IPS DF 4.7 (cell line): ENCODE data around the gene MRTFB.
"Not testable (repeated sequence)": the region's sequence is repeated elsewhere in the genome, so short reads cannot be mapped to it uniquely, and the experiment has no call there.

Experiments
- DNase-seq: peaks from one replicate; pipeline ENCODE4 v3.0.0-alpha.2; 2013; ENCODE audit warnings: low spot score; ENCODE audit errors: extremely low read depth

Gene MRTFB

DNA sequence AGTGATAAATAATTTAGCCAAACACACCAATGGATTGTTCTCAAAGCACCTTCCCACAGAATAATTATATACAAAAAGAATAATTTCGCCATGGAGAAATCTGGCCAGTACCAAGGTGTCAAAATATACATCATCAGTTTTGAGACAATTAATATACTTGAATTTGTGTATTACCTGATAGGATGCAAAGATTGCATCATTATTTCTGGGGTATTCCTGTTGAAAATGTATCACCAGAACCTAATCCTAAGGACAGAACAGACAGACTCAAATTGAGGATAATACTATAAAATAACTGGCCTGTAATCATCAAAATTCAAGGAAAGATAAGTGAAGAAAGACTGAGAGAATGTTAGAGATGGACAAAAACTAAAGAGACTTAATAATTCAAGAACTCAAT lies 111.9 kb downstream of the MRTFB start:
- no peak for DNase-seq

DNA sequence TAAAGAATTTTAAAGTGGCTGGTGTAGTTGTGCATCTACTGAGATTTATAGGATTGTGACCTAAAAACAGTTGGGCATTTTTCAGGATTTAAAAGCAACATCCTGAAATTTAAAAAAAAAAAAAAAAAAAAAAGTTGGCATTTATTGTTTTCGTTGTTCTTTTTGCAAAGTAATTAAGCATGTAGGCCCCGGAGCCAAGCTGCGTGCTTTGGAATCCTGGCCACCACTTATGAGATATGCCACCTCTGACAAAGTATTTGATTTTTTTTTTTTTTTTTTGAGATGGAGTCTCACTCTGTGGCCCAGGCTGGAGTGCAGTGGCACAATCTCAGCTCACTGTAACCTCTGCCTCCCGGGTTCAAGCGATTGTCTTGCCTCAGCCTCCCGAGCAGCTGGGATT lies 112.8 kb downstream of the MRTFB start:
- DNase-seq: not testable (repeated sequence)

DNA sequence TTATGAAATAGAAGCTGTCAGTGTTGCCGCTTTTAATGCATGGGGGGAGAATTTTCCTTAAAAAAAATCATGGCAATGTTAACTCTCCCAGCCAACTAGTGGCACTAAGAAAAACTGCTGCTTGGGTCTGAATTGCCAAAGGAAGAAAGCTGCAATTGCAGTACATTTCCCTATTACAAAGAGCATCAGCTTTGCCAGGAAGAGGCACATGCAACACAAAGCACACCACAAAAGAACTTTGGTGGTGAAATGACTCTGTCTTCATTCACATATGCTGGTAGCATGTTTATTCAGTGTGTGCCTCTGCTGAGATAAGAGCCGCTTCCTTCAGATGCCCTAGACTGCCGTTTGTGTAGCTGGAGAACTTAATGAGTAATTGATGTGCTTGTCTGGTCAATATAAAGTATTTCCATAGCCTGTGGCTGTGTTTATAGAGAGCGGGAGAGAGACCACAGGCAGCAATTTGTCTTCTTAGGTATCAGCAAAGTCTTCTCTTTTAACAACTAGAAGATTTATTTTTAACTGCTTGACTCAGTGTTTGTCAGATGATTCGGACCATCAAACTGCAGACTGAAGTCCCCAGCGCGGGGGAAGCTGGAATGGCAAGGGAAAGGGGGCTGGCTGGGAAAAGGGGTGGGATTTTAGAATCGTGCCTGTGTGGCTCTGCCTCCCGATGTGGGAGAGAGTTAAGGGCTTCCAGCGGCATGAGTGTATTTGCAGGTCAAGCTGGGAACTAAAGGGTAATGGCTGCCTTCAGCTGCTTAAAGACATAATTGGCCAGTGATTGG lies 115.1 kb downstream of the MRTFB start:
- DNase-seq: no peak

DNA sequence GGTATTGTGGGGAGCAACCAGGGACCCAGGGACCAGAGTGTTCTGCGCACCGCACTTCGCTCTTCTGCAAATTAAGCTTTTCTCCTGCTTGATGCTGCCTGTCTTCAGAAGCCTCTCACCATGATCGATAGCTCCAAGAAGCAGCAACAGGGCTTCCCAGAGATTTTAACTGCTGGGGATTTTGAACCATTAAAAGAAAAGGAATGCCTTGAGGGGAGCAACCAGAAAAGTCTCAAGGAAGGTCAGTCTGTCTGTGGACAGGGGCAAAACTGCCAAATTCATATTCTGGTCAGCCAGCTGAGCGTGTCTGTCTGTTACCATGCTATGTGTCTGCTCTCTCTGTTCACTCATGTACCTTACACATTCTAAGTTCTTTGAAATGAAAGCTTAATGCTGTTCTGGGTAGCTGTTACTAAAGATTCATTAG lies 115.7 kb downstream of the MRTFB start:
- no peak for DNase-seq

DNA sequence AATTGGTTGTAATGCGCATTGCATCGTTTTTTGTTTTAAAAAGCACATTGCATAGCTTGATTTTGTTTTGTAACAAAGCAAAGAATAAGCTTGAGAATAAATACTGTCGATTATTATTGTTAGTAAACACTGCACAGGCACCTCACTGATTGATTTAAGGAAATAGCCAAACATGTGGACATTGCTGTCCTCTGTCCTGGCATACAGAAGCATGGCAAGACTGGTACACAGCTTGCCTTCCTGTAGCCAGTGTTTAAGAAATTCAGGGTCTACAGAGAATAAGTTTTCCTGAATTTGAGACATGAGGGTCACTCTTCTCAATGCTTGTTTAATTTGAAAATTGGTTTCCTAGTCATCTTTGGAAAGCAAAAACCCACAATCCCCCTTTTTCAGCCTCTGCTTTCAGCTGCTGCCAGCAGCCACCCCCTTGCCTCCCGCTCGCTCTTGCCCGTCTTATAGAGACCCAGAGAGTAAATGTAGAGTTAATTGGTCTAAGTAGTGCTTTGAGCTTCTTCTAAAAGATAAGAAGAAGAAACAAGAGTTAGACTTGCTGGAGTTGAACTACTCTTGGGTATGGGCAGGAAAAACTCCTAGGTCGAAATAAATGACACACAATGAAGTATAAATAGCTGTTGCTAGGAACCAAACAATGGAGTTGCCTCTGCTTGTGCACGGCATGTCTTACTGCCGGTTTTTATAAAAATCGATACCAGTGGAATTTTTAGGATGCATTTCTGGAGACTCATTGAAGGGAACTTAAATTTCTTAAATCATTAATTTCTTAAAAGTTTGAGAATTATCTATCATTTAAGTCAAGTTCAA lies 116.6 kb downstream of the MRTFB start:
- no peak for DNase-seq

DNA sequence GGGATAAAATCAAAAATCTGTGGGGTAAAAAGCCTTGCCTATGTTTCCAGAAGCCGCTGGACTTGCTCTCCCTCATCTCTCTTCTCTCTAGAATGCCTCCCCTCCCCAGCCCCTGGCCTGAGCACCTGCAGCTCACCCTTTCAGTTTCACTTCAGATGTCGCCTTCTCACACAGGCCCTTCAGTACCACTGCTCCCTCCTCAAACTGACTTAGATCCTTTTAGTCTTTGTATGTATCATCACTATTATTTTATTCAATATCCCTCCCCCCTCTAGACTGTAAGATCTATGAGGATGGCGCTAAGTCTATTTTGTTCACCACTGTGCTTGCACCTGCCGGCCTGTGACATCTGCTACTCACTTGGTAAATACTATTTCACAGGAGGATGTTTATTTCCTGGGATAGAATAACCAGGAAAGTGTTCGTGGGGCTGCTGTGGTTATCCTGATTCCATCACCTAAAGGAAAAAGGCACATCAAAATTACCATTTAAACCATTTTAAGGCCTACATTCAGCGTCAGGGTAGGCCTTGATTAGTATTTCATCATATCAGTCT lies 122.3 kb downstream of the MRTFB start:
- no peak for DNase-seq

DNA sequence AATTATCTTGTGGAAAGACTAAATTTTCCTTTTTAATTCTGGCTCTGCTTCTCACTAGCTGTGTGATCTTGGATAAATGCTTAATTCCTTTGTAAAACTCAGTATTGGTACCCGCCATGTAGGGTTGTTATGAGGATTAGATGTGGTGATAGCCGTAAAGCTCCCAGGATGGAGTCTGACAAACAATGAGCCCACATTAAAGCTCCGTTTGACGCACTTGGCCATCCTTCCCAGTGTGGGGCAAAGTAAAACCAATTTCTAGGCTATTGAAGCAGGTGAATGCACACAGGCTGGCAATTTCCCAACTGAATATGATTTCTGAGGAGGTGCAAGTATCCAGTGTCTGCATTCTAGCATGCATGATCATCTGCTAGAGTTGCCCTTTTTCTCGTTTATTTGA lies 123.6 kb downstream of the MRTFB start:
- no peak for DNase-seq

DNA sequence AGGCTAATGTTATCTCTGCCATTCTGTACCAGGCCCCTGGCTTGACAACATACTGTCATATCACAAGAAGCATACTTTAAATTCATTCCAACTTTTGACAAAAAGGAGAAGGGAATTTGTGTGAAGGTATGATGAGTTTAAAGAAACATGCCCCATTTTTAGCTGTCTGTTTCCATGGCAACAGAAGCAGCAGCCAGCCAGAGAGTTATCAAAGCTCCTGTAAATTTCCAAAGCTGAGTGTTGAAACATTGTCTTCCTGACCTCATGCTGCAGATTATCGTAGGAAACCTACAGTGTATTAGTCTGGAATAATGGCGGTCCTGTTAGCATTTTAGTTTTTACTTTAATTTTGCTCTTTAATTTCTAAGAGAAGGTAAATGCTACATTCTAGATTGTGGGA lies 124.9 kb downstream of the MRTFB start:
- DNase-seq: no peak

DNA sequence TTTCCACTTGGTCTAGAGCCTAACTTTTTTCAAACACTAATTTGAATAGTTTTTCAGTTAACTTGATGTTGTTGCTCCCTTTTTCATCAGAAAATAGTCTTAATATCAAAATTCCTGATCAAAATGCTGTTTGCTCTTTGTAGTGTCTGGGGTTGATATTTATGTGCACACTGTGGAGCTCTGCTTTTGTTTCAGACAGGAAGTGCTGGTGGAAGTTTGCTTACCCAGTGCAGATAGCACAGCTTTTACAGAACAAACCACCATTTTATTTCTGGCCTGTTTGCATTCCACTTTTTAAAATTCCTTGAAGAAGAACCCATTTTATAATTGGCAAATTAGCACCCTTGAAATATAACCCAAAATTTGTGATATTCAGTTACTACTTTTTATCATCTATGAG lies 125.4 kb downstream of the MRTFB start:
- DNase-seq: no peak

DNA sequence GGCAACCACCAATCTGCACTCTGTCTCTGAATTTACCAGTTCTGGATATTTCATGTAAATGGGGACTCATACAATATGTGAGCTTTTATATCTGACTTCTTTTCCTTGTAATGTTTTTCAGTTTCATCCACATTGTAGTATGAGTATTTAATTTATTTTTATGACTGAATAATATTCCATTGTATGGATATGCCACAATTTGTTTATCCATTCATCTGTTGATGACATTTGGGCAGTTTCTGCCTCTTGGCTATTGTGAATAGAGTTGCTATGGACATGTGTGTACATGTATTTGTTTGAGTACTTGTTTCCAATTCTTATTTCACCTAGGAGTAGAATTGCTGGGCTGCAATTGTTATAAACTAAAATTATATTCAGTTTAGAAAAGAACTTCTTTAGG lies 126.9 kb downstream of the MRTFB start:
- no peak for DNase-seq

DNA sequence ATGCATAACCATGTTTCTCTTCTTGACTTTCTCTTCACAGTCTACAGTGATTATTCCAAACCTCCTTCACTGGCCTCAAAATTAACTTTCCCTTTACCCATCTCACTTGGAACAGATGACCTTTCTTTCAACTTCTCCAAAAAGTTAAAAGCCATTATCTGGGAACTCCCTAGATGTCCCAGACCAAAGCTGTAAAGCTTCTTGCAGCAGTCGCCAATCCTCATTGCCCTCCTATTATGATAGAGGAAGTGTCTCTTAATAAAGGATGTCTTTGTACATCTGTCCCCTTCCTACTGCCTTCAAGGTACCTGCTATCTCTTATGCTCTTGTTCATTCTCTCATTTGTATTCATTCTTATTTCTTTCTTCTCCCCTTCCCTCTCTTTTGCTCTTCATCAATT lies 127.5 kb downstream of the MRTFB start:
- DNase-seq: no peak

DNA sequence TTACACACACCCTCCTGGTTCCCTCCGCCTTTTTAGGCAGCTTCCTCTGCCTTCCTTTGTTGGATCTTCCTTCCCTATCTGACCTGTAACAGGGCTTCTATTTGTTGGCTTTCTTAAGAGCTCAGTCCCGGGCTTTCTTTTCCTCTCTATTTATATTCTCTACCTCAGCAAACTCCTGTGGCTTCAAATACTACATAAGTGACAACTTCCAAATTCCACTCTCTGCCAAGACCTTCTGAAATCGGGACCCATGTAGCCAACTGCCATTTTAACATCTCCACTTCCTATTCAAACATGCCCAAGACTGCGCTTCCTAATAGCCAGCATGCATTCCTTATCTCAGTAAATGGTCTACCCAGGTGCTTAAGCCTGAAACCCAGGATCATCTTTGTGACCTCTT lies 128.1 kb downstream of the MRTFB start:
- no peak for DNase-seq

DNA sequence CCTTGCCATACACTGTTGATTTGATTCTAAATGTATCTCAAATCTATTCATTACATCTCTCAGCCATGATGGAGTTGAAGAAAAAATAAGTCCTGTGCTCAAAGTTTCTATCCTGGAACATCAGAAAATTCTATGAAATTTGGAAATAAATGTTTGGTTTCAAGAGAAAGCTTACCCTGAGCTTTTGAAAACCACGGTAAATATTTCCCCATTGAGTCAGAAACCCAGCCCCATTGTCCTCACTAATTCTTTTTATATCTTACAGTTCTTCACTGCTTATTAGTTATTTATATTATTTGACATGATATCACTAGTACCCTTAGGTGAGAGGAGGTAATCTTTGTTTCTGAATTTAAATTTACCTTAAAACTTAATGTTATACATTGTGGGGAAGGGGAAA lies 128.5 kb downstream of the MRTFB start:
- DNase-seq: no peak

DNA sequence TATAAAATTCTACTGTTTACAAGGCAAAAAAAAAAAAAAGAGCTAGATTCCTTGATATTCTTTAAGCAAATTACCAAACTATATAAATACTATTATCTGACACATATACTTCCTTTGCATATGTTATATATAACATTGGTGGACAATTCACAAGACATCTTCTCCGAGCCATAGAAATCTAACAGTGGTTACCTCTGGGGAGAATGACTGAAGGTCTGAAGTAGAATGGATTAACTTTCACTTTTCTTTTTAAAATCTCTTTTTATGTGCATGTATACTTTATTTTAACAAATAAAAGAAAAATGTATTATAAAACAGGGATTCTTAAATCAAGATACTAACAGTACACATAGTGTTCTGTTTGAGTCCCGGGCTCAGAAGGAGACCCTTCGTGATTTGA lies 131.0 kb downstream of the MRTFB start:
- no peak for DNase-seq

DNA sequence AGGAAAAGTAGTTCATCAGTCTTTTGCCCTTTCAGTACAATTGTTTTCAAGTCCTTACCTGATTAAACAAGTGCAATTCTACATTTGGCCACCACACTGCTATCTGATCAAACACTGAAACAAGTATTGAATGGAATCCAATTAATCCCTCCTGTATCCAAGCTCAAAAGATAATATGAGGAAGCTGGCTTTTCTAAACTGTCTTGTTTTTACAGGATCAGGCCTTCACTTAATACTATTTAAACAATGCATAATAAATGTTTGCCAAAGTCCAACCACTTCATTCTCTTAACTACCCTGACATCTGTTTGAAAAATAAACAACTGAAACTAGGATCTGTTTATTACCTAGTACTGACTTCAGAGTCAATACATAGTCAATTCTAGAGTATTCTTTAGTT lies 131.6 kb downstream of the MRTFB start:
- DNase-seq: no peak

DNA sequence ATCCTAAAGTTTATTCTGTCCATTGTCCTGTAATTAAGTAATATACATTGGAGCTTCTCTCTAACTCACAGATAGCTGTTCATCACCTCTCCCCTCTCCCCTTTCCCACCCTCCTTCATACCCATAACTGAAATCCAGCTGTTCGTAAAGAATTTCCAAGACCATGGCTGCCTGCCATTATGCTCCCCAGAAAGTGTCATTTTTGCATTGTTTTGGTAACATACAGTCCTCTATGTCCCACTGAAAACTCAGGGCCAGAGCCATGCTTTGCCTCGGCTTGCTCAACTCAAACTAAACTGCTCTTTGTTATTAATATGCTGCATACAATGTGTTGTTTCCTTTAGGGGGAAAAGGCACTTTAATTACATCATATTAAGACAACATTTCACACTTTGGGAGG lies 132.0 kb downstream of the MRTFB start:
- no peak for DNase-seq

DNA sequence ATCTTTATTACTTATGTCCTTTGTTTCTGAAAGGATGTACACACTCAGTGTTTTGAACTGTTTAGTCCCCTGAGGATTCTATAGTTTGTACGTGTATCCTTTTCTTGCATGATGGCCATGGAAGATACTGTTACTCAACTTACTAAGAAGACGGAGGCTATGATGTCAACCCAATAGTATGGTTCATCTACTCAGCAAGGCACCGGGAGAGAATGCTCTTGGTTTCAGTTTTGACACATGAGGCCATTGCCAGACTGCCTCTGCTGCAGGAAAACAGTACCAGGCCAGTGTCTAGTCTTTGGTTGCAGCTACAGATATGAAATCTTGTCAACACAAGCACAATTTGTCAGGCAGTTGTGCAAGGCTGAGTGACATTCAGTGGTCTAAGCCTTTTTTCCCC lies 134.5 kb downstream of the MRTFB start:
- DNase-seq: no peak

DNA sequence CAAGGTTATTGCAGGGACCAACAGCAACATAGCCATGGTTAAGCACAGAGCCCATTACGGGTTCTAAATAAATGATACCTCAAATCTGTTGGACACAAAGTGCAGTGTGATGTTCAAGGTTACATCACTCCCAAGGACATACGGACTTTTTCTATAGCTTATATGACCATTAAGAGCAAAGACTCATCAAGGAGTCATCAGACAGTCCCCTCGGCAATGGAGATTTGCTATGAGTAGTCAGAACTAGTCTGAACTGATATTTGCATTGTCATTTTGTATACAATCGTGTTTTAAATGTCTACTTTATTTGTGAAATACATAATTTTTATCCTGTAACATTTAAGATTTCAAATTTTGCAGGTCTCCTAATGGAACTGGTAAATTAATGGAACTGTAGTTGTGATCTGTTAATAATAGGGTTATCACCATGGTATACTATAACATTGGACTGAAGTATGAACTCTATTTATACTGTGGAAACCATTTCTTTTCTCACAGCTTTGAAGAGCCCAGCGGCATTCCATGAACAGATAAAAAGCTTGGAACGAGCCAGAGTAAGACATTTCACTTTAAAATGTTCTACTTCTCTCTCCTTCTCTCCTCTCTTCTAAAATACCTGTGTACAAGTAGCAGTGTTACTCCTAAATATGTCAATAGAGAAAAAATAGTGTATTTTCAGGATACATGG lies 140.9 kb downstream of the MRTFB start:
- no peak for DNase-seq

DNA sequence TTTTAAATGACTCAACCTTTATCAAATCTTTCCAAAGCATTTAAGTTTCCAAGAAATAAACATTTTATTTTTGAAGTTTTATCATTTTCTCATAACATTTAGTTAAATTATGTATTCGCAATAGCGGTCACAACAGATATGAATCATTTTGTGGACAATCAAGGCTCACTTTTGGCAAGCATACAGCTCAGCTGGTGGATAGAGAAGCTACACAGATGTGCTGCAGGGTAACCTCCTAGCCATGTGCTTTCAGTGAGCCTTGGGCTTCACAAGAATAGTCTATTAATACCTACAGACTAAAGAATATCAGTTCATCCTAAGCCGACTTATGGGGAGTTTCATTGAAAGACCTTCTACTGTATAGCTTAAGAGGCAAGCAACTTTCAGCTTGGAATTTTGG lies 144.8 kb downstream of the MRTFB start:
- no peak for DNase-seq

DNA sequence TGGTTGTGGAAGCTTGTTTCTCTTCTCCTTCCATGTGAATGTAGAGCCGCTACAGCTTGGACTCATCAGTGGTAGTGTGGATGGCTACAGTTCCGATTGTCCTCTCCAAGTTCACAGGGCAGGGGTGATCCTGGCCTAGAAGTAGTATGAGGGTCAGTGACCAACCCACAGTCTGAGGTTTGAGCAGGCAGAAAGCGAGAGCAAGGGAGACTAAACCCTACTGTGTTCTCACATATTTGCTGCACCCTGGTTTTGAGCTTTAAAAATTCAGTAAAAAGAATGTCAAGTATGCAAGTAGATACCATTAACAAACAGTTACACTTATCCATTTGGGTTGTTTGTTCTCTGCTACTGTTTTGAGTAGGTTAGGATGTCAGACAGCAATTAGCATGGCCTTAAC lies 148.9 kb downstream of the MRTFB start:
- no peak for DNase-seq

DNA sequence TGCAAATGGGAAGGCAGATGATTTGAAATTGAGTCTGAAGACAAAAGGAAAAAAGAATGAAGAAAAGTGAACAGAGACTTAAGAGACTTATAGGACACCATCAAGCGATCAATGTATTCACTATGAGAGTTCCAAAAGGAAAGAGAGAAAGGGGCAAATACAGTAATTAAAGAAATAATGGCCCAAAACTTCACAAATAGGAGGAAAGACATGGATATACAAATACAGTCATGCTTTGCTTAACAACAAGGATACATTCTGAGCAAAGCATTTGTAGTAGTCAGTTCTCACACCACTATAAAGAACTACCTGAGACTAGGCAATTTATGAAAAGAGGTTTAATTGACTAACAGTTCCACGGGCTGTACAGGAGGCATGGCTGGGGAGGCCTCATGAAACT lies 152.5 kb downstream of the MRTFB start:
- no peak for DNase-seq

DNA sequence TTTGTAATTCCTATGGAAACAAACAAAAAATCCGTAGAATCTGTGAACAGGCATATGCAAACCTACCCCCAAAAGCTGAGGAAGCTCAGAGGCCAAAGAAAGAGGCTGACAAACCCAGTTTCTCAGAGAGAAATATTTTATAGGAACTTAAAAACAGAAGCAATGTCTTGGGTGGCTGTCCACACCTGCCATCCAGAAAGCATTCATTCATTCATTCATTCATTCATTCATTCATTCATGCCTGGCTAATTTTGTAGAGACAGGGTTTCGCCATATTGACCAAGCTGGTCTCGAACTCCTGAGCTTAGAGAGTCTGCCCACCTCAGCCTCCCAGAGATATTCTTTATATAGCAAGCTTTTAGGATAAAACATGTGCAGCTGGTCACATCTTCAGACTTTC lies 154.3 kb downstream of the MRTFB start:
- DNase-seq: no peak
